Activated gamma-delta T cell treated with Interleukin-2 at 50 U/mL for 16 hours (primary cell): Measurements from ENCODE around the gene JAK3.

Experiments used
- DNase-seq: peaks from one replicate; pipeline ENCODE4 v3.0.0-alpha.2; 2020

JAK3 gene

DNA sequence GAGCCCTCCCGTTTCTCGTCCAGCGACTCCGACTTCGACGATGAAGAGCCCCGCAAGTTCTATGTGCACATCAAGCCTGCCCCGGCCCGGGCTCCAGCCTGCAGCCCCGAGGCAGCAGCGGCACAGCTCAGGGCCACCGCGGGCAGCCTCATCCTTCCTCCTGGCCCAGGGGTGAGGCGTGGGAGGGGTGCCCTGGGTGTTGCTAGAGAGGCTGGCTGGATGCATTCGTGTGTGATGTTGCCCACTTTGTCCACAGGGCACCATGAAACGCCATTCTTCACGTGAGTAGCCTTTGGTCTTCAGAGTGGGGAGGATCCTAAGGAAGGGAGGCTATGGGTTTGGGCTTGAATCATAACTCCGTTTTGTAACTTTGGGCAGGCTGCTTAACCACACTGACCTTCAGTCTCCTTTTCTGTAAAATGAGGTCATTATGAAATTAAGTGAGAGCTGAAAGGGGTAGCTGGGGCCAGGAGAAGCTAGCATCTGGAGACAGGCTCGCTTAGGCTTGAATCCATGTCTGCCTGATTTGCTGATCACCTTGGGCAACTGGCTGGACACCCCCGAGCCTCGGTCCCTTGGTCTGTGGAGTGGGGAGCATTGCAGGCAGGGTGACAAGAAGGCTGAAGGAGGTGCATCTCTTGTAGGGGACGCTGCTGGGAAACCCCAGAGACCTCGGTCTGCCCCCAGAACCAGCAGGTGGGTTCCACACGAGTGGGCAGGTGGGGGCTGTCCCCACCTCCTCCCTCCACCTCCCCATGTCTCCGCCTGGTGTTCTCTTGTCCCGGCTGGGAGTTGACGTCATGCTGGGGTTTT is 71.6 kb downstream of the JAK3 start:
- no peak for DNase-seq

- DNase-seq: peak; percentile 23
Observed at GRCh38 chr19:17775245-17775927, 72.4 kb downstream of the JAK3 start.
